Karpas-422 (cell line): Measurements from ENCODE around the gene AKAP12. TPM values are rescaled to one million over a fixed set of nuclear protein-coding genes. Genes with fewer than 3 reads are reported as not detected.
"Not testable (repeated sequence)": the region's sequence is repeated elsewhere in the genome, so short reads cannot be mapped to it uniquely, and the experiment has no call there.

Source experiments
- DNase-seq: peaks from one replicate; pipeline ENCODE4 v3.0.0-alpha.2; 2015
- H2AFZ ChIP-seq: fragments of 200-600 bp; sonication (generic); 2 replicates; pipeline ENCODE4 v1.6.1; 2014; ENCODE audit warnings: antibody characterized with exemption, low read length, mixed read lengths
- H3K27ac ChIP-seq: fragments of 200-600 bp; sonication (generic); 2 replicates; pipeline ENCODE4 v1.5.1; 2014; ENCODE audit warnings: mild to moderate bottlenecking, low read length, moderate library complexity
- H3K27me3 ChIP-seq: fragments of 200-600 bp; sonication (generic); 2 replicates; pipeline ENCODE4 v1.6.1; 2014; ENCODE audit warnings: low read length, mixed read lengths
- H3K36me3 ChIP-seq: fragments of 200-600 bp; sonication (generic); 2 replicates; pipeline ENCODE4 v1.6.1; 2014; ENCODE audit warnings: low read length, mixed read lengths; ENCODE audit not compliant: insufficient read depth
- H3K4me1 ChIP-seq: fragments of 200-600 bp; sonication (generic); 2 replicates; pipeline ENCODE4 v1.6.1; 2014; ENCODE audit warnings: mild to moderate bottlenecking, low read length, mixed read lengths
- H3K4me2 ChIP-seq: fragments of 200-600 bp; sonication (generic); 2 replicates; pipeline ENCODE4 v1.6.1; 2014; ENCODE audit warnings: low read length, low read depth, mild to moderate bottlenecking; ENCODE audit not compliant: poor library complexity, severe bottlenecking
- H3K4me3 ChIP-seq: fragments of 200-600 bp; sonication (generic); 2 replicates; pipeline ENCODE4 v1.5.1; 2014; ENCODE audit warnings: mild to moderate bottlenecking, antibody characterized with exemption, low read length, mixed read lengths
- H3K79me2 ChIP-seq: fragments of 200-600 bp; sonication (generic); 2 replicates; pipeline ENCODE4 v1.6.1; 2014; ENCODE audit warnings: mild to moderate bottlenecking, low read length, mixed read lengths
- H3K9ac ChIP-seq: fragments of 200-600 bp; sonication (generic); 2 replicates; pipeline ENCODE4 v1.6.0; 2014; ENCODE audit warnings: low read length
- H3K9me2 ChIP-seq: fragments of 200-600 bp; sonication (generic), shearing (Covaris generic); replicated peaks from 2 replicates; pipeline ENCODE4 v1.6.0; 2014; ENCODE audit warnings: mild to moderate bottlenecking, low read length, moderate library complexity; ENCODE audit not compliant: insufficient read depth
- H3K9me3 ChIP-seq: fragments of 300-700, 200-600 bp; sonication (generic); 2 replicates; pipeline ENCODE4 v1.6.1; 2014; ENCODE audit warnings: low read length, mixed read lengths
- H4K20me1 ChIP-seq: fragments of 200-600 bp; sonication (generic); 2 replicates; pipeline ENCODE4 v1.6.1; 2014; ENCODE audit warnings: mild to moderate bottlenecking, antibody characterized with exemption, low read length, low read depth; ENCODE audit not compliant: insufficient read depth
- total RNA-seq: library from RNA; depleted of rRNA; stranded (reverse); fragments of >200 nt; shearing (Covaris generic); gene quantifications from 2 replicates; pipeline ENCODE4 v1.2.3, GENCODE V29; 2014; ENCODE audit warnings: low replicate concordance

AKAP12 gene
- total RNA-seq, 1 experiment from 2014 or later: not detected

GRCh38 chr6:151351146-151351700 is 111.5 kb downstream of the AKAP12 start:
- Histone ChIP-seq H3K9ac (no peak overlapping the region), H3K9me2 (no peaks in the 10 kb centered on the region), H3K79me2 (no peaks in the 10 kb centered on the region), H3K27ac (no peak overlapping the region), H3K4me2 (no peak overlapping the region), H4K20me1 (no peaks in the 10 kb centered on the region), H3K9me3 (no peaks in the 10 kb centered on the region), H3K36me3 (no peaks in the 10 kb centered on the region), H3K4me3 (no peak overlapping the region), H2AFZ (no peak overlapping the region), H3K4me1 (no peaks in the 10 kb centered on the region), H3K27me3 (no peaks in the 10 kb centered on the region)
- no peak for DNase-seq

GRCh38 chr6:151351731-151352130 is 112.0 kb downstream of the AKAP12 start:
- Histone ChIP-seq H3K9me2 (no peaks in the 10 kb centered on the region), H3K9ac (no peak overlapping the region), H3K27me3 (no peaks in the 10 kb centered on the region), H3K9me3 (no peaks in the 10 kb centered on the region), H2AFZ (no peak overlapping the region), H4K20me1 (no peaks in the 10 kb centered on the region), H3K4me1 (no peaks in the 10 kb centered on the region), H3K4me3 (no peak overlapping the region), H3K36me3 (peaks cover 1% of the 10 kb centered on the region; the same call in 1 of the 2 replicates), H3K27ac (no peak overlapping the region), H3K4me2 (no peak overlapping the region), H3K79me2 (no peaks in the 10 kb centered on the region)
- no peak for DNase-seq

- peaks cover 3% of the 10 kb centered on the region; the same call in 1 of the 2 replicates for H3K36me3 ChIP-seq
- H3K79me2 ChIP-seq: no peaks in the 10 kb centered on the region
- no peak overlapping the region for H3K4me3 ChIP-seq
- no peaks in the 10 kb centered on the region for H3K9me2 ChIP-seq
- DNase-seq: no peak
- H3K27me3 ChIP-seq: no peaks in the 10 kb centered on the region
- no peaks in the 10 kb centered on the region for H3K9me3 ChIP-seq
- no peak overlapping the region for H3K4me2 ChIP-seq
- H3K4me1 ChIP-seq: no peaks in the 10 kb centered on the region
- H4K20me1 ChIP-seq: no peaks in the 10 kb centered on the region
- H2AFZ ChIP-seq: no peak overlapping the region
- H3K27ac ChIP-seq: no peak overlapping the region
- no peak overlapping the region for H3K9ac ChIP-seq
These were observed 112.9 kb downstream of the AKAP12 start for GRCh38 chr6:151352410-151353396.

- Histone ChIP-seq H3K4me1 (no peaks in the 10 kb centered on the region), H3K9me2 (no peaks in the 10 kb centered on the region), H3K79me2 (no peaks in the 10 kb centered on the region), H3K4me3 (no peak overlapping the region), H3K9me3 (no peaks in the 10 kb centered on the region), H2AFZ (no peak overlapping the region), H3K9ac (no peak overlapping the region), H3K4me2 (no peak overlapping the region), H3K36me3 (peaks cover 3% of the 10 kb centered on the region; the same call in 1 of the 2 replicates), H3K27me3 (no peaks in the 10 kb centered on the region), H4K20me1 (no peaks in the 10 kb centered on the region), H3K27ac (no peak overlapping the region)
- DNase-seq: no peak
These were observed 114.0 kb downstream of the AKAP12 start for GRCh38 chr6:151353795-151354194.

- H3K79me2 ChIP-seq, H3K9me2 ChIP-seq, H3K9ac ChIP-seq, H3K27me3 ChIP-seq, H3K9me3 ChIP-seq, H3K27ac ChIP-seq, DNase-seq, H2AFZ ChIP-seq, H3K36me3 ChIP-seq, H3K4me3 ChIP-seq, H4K20me1 ChIP-seq, H3K4me2 ChIP-seq, H3K4me1 ChIP-seq: not testable (repeated sequence)
These were observed 117.2 kb downstream of the AKAP12 start for GRCh38 chr6:151356983-151357382.

GRCh38 chr6:151357758-151358436 is 118.1 kb downstream of the AKAP12 start:
- H3K4me2 ChIP-seq: no peak overlapping the region
- H4K20me1 ChIP-seq: no peaks in the 10 kb centered on the region
- H3K9me3 ChIP-seq: no peaks in the 10 kb centered on the region
- H3K4me1 ChIP-seq: no peaks in the 10 kb centered on the region
- no peak overlapping the region for H3K27ac ChIP-seq
- H3K27me3 ChIP-seq: no peaks in the 10 kb centered on the region
- no peaks in the 10 kb centered on the region for H3K9me2 ChIP-seq
- peaks cover 3% of the 10 kb centered on the region; the same call in 1 of the 2 replicates for H3K36me3 ChIP-seq
- H3K79me2 ChIP-seq: no peaks in the 10 kb centered on the region
- H2AFZ ChIP-seq: no peak overlapping the region
- H3K4me3 ChIP-seq: no peak overlapping the region
- H3K9ac ChIP-seq: no peak overlapping the region
- DNase-seq: no peak

GRCh38 chr6:151358475-151358874 is 118.7 kb downstream of the AKAP12 start:
- Histone ChIP-seq H3K9ac (no peak overlapping the region), H3K27me3 (no peaks in the 10 kb centered on the region), H3K79me2 (no peaks in the 10 kb centered on the region), H3K36me3 (peaks cover 3% of the 10 kb centered on the region; the same call in 1 of the 2 replicates), H3K4me2 (no peak overlapping the region), H3K4me3 (no peak overlapping the region), H3K27ac (no peak overlapping the region), H2AFZ (no peak overlapping the region), H3K4me1 (no peaks in the 10 kb centered on the region), H4K20me1 (no peaks in the 10 kb centered on the region), H3K9me3 (no peaks in the 10 kb centered on the region), H3K9me2 (no peaks in the 10 kb centered on the region)
- DNase-seq: no peak

GRCh38 chr6:151359486-151359885 is 119.7 kb downstream of the AKAP12 start:
- Histone ChIP-seq H3K4me2 (no peak overlapping the region), H3K27me3 (no peaks in the 10 kb centered on the region)
- DNase-seq: no peak

More at GRCh38 chr6:151359486-151359885, 119.7 kb downstream of the AKAP12 start:
- Histone ChIP-seq H2AFZ (no peak overlapping the region), H3K27ac (no peak overlapping the region), H3K79me2 (no peaks in the 10 kb centered on the region), H3K4me1 (no peaks in the 10 kb centered on the region), H3K4me3 (no peak overlapping the region), H3K9me2 (no peaks in the 10 kb centered on the region), H3K9ac (no peak overlapping the region), H4K20me1 (no peaks in the 10 kb centered on the region), H3K36me3 (peaks cover 3% of the 10 kb centered on the region; the same call in 1 of the 2 replicates), H3K9me3 (no peaks in the 10 kb centered on the region)
